DMS 273 (cell line): ENCODE measurements around the gene HELT.

ENCODE experiments used
- DNase-seq: peaks from one replicate; lab custom pipeline; 2025; ENCODE audit not compliant: unreplicated experiment; lab: John Stamatoyannopoulos, UW

HELT gene

GRCh38 chr4:185003596-185004351 lies 14.5 kb upstream of the HELT start:
- DNase-seq, result no peak

GRCh38 chr4:185004562-185005218 lies 13.6 kb upstream of the HELT start:
- DNase-seq, result no peak

DNA sequence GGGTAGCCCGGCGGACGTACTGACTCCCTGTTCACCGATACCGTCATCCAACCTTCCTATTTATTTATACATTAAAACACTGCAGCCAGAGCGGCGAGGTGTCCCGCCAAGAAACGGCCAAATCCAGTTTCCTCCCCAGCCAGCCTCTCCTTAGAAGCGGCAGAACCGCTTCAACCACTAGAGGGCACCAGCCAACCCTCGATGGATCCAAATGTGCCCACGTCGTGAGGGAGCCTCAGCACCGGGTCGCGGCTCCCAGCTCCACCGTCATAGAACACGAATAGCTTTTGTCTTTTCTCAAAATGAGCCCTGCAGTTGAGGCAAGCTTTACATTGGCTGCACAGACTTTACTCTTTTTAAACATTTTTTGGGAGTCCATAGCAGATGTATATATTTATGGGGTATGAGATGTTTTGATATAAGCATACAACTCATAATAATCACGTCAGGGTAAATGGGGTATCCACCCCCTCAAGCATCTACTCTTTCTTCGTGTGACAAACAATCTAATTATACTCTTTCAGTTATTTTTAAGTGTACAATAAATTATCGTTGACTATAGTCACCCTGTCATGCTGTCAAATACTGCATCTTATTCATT lies 13.0 kb upstream of the HELT start:
- DNase-seq, result peak; percentile 90

GRCh38 chr4:185011408-185011807 lies 6.9 kb upstream of the HELT start:
- DNase-seq, result peak; percentile 57

DNA sequence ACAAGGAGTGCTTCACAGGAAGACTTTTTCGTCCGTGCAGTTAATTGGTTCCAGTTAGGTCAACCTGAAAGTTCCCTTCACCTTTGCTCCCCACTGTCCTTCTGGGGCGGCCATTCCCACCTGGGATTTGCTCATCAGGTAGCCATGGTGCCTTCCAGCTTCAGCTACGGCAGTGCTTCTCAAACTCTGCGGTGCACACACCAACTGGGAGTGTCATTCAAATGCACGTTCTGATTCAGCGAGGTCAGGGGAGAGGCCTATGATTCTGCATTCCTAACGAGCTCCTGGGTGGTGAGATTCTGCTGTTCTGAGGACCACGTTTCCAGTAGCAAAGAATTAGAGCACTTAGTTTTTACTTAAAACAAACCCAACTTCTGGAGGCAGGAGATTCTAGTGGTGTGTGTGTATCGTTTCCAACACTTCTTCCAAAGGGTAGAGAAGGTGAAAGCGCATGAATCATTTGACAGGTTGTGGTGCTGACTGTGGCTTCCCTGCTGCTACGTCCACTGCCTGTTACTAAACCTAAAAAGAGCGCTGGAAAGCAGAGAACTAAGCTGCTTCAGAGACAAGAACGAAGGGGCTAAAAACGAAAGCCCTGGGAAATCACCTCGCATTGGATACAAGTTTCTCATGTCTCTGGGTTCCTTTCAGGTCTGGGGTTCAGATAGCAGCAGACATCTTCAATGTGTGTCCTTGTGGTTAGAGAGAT lies 4.7 kb upstream of the HELT start:
- DNase-seq, result no peak

GRCh38 chr4:185015108-185015507 lies 3.2 kb upstream of the HELT start:
- no peak for DNase-seq

DNA sequence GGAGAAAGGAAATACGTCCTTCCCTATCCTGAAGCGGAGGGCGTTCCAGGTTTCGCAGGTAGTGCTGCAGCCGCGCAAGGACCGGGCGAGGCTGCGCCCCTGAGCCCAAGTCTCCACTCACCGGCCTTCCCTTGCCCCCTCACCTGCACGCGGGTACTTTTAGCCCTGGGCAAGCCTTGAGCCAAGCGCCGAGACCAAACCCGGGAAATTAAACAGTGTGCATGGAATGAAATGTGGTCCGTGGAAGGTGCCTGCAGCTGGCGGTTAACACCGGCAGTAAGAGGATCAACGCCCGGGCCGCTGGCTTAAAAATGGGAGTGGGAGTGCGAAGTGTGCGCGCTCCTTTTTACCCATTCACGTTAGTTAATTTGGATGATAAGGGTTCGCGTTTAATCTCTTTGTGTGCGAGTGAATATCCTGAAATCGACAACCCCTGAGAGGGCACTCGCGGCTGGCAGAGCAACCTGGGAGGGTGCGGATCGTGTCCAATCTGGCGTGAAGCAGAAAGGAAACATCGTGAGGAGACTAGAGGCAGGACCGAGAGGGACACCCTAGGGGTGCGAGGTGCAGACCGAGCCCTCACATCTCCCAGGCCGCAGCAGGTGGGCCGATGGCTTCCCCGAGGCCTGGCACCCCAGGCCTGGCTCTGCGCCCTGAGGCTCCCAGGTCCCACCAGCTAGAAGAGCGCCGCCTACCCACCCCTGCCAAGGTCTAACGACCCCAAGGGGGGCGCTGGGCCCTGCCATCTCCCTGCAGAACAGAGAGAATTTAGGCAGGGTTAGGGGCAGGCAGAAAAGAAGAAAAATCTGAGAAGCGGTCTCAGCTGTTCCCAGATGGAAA lies 2.0 kb upstream of the HELT start:
- no peak for DNase-seq

GRCh38 chr4:185016946-185017758 lies 1.1 kb upstream of the HELT start:
- peak; percentile 52 for DNase-seq

DNA sequence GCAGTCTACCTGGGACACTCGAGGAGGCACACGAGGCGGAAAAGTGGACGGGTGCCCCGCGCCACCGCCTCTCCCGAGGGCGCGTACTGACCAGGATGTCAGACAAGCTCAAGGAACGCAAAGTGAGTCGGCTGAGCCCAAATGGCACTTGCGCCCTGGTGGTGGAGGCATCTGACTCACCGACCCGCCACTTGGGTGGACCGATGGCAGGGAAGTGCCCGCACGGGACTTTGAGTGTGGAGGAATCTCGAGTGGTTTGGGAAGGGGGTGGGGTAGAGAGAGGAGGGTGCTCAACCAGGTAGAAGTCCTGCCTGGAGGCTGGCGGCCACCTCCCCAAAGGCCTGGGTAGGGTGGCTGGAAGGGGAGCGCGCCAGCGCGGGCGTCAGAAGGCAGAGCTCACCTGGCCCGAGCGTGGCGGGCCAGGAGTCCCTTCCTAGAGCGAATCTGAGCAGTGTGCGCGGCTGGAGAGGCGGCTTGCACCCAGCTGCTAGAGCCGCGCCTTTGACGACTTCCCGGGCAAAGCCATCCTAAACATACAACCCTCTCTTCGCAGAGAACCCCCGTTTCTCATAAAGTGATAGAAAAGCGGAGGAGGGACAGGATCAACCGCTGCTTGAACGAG lies 655 bp downstream of the HELT start:
- peak; percentile 56 for DNase-seq

GRCh38 chr4:185019456-185020292 lies 1.4 kb downstream of the HELT start:
- DNase-seq, result peak; percentile 56

GRCh38 chr4:185020293-185020808 lies 2.1 kb downstream of the HELT start:
- peak; percentile 70 for DNase-seq

DNA sequence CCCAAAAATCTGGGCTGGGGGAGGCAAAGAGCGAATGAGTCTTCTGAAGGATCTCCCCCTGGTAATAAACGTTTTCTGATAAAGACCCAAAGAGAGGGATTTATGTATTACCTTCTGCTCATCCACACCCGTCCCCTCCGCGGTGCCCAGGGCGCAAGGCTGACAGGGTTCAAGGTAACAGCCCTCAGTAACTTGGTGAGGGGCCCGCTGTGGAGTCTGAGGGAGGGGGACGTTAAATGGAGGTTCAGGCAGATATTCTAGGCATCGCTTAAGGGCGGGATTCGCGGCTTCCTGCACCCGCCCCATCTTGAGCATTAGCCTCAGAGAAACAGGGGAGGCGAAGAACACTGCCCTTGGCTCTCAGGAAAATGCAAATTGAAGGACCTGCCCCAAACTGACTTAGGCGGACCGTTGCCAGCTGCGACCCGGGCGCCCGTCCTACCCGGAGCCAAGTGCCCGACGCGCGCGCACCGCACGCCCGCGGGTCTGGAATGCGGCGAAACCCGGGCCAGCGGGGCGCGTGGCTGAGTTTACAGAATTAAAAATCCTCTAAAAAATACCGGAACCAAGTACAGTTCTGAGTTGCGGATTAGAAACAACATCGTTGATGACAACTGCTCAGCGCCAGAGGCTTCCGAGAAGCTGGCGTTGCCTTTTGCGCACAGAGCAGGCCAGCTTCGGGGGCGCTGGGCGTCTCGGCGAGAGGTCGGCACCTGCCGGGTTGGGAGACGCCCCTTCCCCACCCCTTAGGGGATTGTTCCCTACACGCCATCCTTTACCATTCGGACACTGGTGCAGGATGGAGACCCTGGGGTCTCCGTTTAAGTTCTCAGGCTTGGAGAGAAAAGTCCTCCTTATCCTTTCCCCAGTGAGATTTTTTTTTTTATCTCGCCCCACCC lies 2.8 kb downstream of the HELT start:
- peak; percentile 50 for DNase-seq

- DNase-seq, result no peak
Observed at GRCh38 chr4:185023471-185023870, 5.2 kb downstream of the HELT start.

DNA sequence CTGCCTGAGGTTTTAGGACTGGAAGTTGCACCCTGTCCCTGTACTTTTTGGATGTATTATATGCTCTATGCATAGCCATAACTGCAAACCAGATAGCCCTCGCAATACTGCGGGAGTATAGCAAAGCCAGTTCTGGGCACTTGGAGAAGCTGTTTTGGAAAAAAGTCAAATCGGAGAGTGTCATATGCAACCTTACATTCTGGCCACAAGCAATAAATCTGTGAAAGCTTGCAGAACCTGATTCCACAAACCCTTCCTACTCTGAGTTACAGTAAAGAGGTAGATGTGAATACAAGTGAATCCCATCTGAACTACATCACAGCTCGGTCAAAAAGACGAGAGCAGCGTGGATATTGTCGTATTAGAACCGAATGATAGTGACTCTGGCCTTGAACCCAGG lies 10.3 kb downstream of the HELT start:
- no peak for DNase-seq

- DNase-seq, result no peak
Observed at GRCh38 chr4:185031611-185032010, 13.3 kb downstream of the HELT start.

DNA sequence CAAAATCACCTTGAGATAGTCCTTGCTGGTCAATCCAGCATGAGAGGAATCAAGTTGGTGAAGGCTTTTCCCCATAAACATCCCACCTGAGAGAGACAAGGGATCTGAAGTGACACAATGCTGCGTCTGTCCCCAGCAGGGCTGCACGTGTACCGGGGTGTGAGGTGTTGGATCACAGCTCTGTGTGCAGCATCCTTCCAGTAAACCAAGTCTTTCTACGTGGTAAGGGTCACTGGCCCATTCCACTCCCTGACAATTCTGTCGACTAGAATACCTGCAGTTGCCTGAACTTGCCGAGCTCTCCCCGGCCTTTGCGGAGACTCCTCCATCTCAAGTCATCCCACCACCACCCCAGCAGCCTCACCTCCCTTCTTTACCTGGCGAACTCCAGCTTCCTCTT lies 14.8 kb downstream of the HELT start:
- DNase-seq, result no peak

- no peak for DNase-seq
Observed at GRCh38 chr4:185033950-185034349, 15.7 kb downstream of the HELT start.
